ENCODE results near the gene PHAF1.

The PHAF1 gene

GRCh38 chr16:67165121-67166078 lies 55.7 kb downstream of the PHAF1 start:
- DNase-seq = no peak

GRCh38 chr16:67166110-67166547 lies 56.4 kb downstream of the PHAF1 start:
- DNase-seq = no peak

- DNase-seq = no peak
Measured at GRCh38 chr16:67166598-67167168, 56.9 kb downstream of the PHAF1 start.

- DNase-seq = no peak
Measured at GRCh38 chr16:67167588-67167987, 57.8 kb downstream of the PHAF1 start.

GRCh38 chr16:67169011-67169451 lies 59.3 kb downstream of the PHAF1 start:
- no peak for DNase-seq

GRCh38 chr16:67169642-67170167 lies 60.0 kb downstream of the PHAF1 start:
- DNase-seq = peak; percentile 23 to 52

- peak; percentile 40 to 48 for DNase-seq
Measured at GRCh38 chr16:67170168-67170948, 60.6 kb downstream of the PHAF1 start, which contains the start of gene NOL3. Gene NOL3 (plus strand): TSS chr16:67170538.

- no peak for DNase-seq
Measured at GRCh38 chr16:67170949-67171649, 61.4 kb downstream of the PHAF1 start.

- no peak for DNase-seq
Measured at GRCh38 chr16:67173323-67173722, 63.6 kb downstream of the PHAF1 start.

GRCh38 chr16:67173808-67174705 lies 64.3 kb downstream of the PHAF1 start:
- peak; percentile 67 to 80 for DNase-seq

- DNase-seq = no peak
Measured at GRCh38 chr16:67174706-67175231, 65.0 kb downstream of the PHAF1 start.

- DNase-seq = no peak
Measured at GRCh38 chr16:67176662-67177061, 66.9 kb downstream of the PHAF1 start.

- DNase-seq = peak; percentile 59 to 80
Measured at GRCh38 chr16:67177743-67178699, 68.3 kb downstream of the PHAF1 start.

- DNase-seq = peak in 1 of 2 donors; percentile 31
Measured at GRCh38 chr16:67179421-67180080, 69.8 kb downstream of the PHAF1 start.

- no peak for DNase-seq
Measured at GRCh38 chr16:67180166-67180565, 70.4 kb downstream of the PHAF1 start.

- DNase-seq = no peak
Measured at GRCh38 chr16:67181346-67181745, 71.6 kb downstream of the PHAF1 start.

- no peak for DNase-seq
Measured at GRCh38 chr16:67182288-67182687, 72.5 kb downstream of the PHAF1 start.

GRCh38 chr16:67183284-67183626 lies 73.5 kb downstream of the PHAF1 start:
- no peak for DNase-seq

Measured in CD4-positive, alpha-beta T cell treated with Interferon alpha-2 for 1 hour (primary cell).